Measurements from ENCODE around the gene LMTK2. TPM values are rescaled to one million over a fixed set of nuclear protein-coding genes. Genes with fewer than 3 reads are reported as not detected.
A peak's percentile ranks its signal among the peaks of the same experiment; 100 is the strongest.
"Not testable (repeated sequence)": the region's sequence is repeated elsewhere in the genome, so short reads cannot be mapped to it uniquely, and the experiment has no call there.

LMTK2 gene
- total RNA-seq, 1 donor from 2014 or later: 23.2 TPM

GRCh38 chr7:98105942-98106544 lies 619 bp upstream of the LMTK2 start:
- peak; percentile 7 for DNase-seq (ENCODE audit: low read depth)

DNA sequence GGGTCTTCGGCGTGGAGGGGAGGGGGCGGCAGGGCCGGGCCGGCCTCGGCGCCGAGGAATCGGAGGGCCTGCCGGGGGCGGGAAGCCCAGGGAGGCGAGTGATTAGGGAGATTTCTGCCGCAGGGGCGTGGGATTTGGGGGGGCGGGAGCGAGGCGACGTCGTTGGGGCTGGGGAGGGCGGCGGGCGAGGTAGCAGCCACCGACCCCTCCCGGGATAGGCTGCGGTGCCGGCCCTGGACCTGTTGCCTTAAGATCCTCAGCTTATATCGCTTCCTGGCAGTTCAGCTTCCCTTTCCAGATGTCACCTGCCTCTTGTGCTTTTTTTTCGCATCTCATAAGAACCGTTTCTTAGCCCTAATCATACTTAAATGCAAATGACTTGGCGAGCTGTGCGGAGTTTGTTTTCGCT lies 655 bp downstream of the LMTK2 start:
- DNase-seq (ENCODE audit: low read depth): peak; percentile 22

- DNase-seq (ENCODE audit: low read depth): peak; percentile 66
These were observed 3.8 kb downstream of the LMTK2 start for GRCh38 chr7:98110249-98111022.

- DNase-seq (ENCODE audit: low read depth): no peak
These were observed 5.4 kb downstream of the LMTK2 start for GRCh38 chr7:98112077-98112476.

DNA sequence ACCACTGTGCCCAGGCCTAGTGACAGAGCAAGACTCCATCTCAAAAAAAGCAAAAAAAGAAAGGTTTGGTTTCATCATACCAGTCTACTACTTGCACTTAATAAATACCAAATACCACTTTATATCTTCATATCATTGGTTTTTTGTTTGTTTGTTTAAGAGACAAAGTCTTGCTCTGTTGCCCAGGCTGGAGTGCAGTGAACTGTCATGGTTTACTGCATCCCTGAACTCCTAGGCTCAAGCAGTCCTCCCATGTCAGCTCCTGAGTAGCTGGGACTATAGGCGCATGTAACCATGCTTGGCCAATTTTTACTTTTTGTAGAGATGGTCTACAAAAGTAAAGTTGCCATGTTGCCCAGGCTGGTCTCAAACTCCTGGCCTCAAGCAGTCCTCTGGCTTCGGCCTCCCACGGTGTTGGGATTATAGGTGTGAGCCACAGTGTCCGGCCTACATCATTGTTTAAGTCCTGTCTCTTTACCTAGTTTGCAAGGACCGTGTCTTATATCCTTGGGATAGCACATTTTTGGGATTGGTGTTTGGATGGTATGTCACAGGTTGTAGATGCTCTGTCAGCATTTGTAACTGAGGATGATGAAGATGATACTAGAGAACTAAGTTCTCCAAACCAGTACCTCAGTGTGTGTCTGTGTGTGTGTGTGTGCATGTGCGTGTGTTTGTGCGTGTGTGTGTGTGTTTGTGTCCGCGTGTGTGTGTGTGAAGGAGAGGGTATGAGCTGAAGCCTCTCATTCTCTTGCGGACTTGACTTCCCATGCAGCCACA lies 9.3 kb downstream of the LMTK2 start:
- DNase-seq (ENCODE audit: low read depth): peak; percentile 32

GRCh38 chr7:98116656-98117461 lies 10.2 kb downstream of the LMTK2 start:
- peak; percentile 66 for DNase-seq (ENCODE audit: low read depth)

- peak; percentile 89 for DNase-seq (ENCODE audit: low read depth)
These were observed 12.7 kb downstream of the LMTK2 start for GRCh38 chr7:98119256-98119918.

DNA sequence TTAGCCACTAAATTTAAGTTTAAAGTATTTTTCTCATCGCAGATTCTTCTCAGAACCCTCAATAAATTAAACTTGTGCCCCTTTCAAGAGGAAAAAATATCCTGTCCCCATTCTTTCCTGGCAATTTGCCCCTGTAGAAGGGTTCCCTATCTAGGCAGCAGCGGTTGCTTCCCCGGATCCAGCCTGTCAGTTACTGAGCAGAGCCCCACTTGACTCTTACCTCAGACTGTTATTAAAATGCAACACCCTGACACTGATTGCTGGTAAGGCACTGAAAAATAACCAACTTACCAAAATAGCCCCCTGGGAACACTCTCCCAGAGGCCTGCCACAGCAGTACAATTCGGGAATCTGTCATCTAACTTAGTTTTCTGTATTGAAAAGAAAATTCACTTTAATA lies 13.9 kb downstream of the LMTK2 start:
- DNase-seq (ENCODE audit: low read depth): no peak

GRCh38 chr7:98121388-98121787 lies 14.7 kb downstream of the LMTK2 start:
- not testable (repeated sequence) for DNase-seq (ENCODE audit: low read depth)

- DNase-seq (ENCODE audit: low read depth): no peak
These were observed 16.7 kb downstream of the LMTK2 start for GRCh38 chr7:98123365-98123696.

DNA sequence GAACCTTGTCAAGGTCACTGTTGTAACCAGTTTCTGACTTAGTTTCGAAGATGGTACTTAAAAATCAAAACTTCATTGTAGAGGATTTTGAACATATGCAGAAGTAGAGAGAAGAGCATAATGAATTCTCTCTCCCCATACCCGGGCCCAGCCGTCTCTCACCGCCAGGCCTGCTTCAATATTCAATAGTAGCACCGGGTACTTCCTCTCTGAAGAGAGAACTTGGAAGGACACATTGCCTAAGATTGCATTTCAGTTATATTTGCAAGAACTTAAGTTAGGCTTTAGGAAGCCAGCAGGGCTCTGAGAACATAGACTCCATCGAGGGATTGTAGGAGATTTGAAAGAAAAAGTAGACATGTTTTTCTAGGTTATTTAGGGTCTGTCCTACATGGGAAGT lies 19.1 kb downstream of the LMTK2 start:
- no peak for DNase-seq (ENCODE audit: low read depth)

DNA sequence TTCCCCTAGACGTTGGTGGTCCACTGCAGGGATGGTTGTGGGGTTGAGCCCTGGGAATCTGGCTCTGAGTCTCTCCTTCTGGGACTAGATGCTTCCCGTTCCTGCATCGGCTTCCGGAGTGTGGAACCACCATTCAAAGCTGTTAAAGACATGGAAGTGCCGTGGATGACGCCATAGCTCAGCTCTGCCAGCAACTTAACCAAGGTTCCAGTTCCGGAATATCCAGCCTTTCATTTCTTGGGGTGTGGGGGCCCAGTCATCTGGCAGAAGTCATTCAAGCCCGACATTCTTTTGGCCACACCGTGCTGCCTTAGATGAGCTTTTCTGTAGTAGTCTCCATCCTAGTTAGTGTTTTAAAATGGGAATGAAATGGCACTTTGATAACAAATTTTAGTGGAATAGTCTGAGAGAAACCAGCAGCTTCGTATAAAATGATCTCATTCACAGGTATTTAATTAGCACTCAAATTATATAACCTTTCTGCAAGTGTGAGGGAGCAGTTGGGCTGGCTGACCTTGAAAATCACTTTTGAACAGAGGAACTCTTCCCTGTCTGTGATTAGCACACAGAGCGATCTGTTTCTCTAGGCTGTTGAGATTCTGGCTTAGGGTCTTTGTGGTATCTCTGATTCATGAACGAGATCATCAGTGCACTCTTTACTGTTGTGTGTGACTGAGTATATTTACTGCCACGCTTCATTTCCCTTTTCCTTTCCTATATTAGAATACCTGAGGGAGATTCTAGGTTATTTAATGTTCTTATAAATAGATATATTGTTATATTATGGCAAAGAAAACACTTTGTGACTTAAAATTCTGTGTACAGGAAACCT lies 19.9 kb downstream of the LMTK2 start:
- DNase-seq (ENCODE audit: low read depth): peak; percentile 60

GRCh38 chr7:98128346-98128745 lies 21.7 kb downstream of the LMTK2 start:
- no peak for DNase-seq (ENCODE audit: low read depth)

DNA sequence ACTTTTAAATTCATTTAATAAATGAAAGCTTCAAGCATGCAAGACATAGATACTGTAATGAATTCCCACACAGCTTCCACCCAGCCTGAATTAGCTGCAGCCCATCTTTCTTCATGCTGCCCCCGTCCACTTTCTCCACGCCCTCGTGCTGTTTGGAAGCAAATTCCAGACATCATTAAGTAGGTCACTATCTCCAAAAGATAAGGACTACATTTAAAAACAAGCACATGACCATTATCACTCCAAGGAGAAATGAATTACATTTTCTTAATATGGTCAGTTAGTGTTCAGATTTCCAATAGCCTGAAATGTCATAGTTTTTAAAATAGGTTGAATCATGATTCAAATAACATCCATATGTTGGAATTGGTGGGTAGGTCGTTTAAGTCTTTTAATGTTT lies 24.3 kb downstream of the LMTK2 start:
- DNase-seq (ENCODE audit: low read depth): no peak

GRCh38 chr7:98133181-98133580 lies 26.5 kb downstream of the LMTK2 start:
- DNase-seq (ENCODE audit: low read depth): no peak

- peak; percentile 94 for DNase-seq (ENCODE audit: low read depth)
These were observed 27.1 kb downstream of the LMTK2 start for GRCh38 chr7:98133621-98134303.

DNA sequence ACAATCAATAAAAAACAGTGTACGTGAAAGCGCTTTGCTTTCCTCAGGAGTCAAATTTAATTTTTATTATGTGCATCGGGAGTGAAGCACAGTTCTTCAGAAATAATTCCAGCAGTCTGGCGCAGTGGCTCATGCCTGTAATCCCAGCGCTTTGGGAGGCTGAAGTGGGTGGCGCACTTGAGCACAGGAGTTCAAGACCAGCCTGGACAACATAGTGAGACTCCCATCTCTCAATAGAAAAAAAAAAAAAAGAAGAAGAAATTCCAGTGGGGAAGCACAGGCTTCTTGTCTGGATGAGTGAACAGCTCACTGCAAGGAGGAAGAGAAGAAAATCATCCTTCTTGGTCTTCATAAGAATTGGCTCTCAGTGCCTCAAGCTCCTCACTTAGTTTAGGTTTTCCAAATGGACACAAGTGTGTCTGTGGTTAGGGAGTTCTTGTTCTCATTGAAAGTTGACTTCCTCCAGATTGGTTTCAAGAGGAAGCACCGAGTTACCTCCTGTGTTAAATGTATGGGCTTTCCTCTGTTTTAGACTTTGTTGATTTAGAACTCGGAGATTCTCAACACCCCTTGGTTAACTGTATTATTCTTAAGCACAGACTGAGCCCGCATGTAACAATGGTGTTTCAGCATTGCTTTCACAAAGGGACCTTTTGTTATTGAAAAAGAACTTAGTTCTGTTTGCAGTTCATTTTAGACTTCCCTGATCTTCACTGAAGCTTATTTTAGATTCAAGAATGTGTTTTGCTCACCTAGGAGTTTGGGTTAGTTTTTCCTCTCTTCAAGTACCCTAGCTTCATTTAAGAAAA lies 28.0 kb downstream of the LMTK2 start:
- no peak for DNase-seq (ENCODE audit: low read depth)

DNA sequence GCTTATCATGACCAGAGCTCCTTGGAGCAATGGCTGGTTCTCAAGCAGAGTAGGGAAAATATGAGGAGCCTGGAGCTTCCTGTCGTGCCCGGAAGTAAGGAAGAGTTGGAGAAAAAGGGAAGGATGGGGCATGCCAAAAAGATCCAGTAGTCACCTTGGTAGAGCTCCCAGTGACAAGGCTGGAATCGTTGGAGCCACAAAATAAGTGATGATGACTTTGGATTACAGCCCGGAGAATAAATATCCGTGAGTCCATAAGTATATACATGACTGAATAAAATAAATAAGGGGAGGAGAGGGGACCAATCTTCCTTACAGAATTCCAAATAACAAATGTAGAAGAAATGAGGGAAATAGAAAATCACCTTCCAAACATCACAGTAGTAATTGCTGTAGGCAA lies 29.3 kb downstream of the LMTK2 start:
- DNase-seq (ENCODE audit: low read depth): no peak

DNA sequence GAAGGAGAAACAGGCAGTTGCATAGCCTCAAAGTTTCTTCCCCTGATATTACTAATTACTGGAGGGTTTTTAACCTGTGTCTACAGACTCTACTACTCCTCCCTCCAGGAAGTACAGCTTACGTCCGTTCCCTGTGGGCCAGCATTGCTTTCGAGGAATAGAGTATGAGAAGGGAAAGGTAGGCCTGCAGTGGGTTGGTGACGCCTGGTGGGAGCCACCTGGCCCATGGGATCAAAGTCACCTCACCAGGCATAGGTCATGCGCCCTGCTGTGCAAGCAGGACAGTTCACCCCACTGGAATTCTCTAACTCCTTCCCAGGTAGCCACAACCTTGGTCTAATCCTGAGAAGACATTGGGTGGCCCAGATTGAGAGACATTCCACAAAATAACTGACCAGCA lies 29.8 kb downstream of the LMTK2 start:
- no peak for DNase-seq (ENCODE audit: low read depth)
